NCI-H524 (cell line): ENCODE measurements around the gene SH3GL1.
"Not testable (repeated sequence)": the region's sequence is repeated elsewhere in the genome, so short reads cannot be mapped to it uniquely, and the experiment has no call there.

Source experiments
- DNase-seq, 2 experiments: peaks; one replicate each; lab custom pipeline; 2025; lab: John Stamatoyannopoulos, UW

The SH3GL1 gene

DNA sequence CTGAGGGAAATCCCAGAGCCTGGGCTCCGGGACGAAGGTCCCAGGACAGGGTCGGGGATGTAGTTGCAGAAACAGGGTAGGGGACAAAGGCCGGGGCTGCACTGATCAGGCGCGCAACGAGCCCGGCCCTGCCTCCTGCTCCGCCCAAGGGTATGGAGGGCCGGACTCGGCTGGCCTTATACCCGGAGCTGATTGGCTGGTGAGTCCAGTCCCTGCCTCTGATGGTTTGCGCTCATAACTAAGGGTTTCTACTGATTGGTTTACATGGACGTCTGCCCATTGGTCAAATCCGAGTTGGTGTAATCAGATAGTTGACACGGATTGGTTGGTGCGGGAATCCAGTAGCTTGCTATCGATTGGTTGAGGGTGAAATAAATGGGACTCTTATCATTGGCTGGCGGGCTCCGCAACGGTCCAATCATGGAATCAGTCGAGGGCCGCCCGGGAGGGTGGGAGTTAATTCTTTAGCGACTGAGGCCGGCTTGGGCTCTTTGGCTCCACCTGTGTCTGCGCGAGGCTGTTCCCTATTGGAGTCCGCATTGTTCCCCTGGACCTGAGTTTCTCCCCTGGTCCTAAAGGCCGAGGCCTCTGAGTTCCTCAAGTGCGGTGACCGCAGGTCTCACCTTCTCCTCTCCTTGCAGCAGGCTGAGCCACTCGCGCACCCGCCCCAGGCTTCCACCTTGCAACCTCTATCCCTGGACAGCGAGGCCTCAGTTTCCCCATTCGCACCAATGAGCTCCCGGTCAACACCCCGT lies 57.6 kb downstream of the SH3GL1 start:
- peak; percentile 100 for DNase-seq

DNA sequence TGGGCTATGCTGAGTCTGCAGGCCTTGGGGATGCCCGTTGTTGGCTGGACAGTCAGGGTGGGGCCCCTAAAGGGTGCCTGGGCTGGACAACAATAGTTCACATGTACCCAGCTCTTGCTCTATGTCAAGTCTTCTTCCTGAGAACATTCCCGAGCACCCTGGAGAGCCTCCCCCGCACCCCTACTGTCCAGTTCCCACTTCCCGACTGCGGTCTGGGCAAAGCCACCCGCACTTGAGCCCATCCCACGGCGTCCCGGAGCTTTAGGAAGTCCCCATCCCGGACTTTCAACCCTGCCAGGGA lies 58.1 kb downstream of the SH3GL1 start:
- DNase-seq, result no peak

DNA sequence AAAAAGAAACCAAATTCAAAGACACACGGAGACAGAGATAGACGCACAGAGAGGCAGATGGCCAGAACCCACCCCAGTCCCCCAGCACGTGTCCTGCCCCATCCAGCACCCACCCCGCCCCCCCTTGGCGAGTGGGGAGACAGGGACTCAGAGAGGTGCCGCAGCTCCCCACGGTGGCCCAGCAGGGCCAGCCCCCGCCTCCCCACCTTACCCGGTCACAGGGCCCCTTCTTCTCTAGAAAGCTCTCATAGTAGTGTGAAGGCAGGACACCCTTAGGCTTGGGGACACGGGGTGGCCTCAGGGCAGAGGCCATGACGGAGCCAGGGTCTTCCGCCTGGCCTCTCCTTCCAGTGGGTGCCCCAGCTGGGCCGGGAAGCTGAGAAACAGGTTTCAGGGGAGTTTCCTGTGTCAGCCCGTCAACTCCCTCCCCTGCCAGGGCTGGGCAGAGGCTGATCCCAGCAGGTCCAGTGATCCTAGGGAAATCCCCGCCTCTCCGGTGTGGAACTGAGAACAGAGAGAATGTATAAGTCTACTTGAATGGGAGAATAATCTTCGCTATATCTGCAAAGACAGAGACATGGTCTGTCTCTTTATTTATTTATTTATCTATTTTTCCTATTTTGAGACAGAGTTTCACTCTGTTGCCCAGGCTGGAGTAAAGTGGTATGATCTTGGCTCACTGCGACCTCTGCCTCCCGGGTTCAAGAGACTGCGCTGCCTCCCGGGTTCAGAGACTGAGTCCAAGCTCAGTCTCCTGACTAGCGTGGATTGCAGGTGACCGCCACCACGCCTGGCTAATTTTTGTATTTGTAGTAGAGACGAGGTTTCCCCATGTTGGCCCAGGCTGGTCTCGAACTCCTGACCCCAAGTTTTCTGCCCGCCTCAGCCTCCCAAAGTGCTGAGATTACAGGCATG lies 61.6 kb downstream of the SH3GL1 start, which contains the start of gene STAP2:
STAP2 (minus strand) TSS at position 387 of the 915 bp plus-strand sequence; CDS start at position 313, 74 bp downstream.
- no peak for DNase-seq

DNA sequence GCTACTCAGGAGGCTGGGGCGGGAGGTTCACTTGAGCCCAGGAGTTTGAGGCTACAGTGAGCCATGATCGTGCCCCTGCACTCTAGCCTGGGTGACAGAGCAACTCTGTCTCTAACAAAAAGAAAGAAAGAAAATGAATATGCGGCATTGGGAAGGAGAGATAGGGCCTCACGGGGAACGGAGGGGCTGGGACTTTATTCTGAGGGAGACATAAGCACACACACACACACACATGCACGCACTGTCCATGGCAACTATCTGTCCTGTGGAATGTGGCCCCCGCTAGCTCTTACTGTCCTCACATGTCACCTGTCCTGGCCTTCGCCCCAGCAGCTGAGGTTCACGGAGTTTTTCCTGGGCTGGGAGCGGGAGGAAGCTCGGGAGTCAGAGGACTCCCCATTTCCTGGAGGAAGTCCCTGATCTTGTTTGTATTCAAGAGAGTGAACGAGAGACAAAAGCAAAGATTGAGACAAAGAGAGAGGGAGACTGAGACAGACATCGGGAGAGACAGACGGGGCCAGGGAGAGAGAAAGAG lies 62.4 kb downstream of the SH3GL1 start:
- no peak for DNase-seq

DNA sequence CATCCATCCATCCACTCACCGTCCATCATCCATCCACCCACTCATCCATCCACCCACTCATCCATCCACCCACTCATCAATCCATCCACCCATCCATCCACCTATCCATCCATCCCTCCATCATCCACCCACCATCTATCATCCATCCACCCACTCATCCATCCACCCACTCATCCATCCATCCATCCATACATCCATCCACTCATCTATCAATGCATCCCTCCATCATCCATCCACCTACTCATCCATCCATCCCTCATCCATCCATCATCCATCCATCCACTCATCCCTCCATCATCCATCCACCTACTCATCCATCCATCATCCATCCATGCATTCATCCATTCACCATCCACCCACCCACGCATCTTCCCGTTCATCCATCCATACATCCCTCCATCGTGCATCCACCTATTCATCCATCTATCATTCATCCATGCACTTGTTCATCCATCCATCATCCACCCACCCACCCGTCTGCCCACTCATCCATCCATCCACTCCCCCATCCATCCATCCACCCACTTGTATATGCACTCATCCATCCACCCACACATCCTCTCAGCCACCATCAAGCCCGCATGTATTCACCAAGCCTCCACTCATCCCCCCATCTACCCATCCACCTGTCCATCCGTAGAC lies 65.3 kb downstream of the SH3GL1 start:
- DNase-seq, result no peak

DNA sequence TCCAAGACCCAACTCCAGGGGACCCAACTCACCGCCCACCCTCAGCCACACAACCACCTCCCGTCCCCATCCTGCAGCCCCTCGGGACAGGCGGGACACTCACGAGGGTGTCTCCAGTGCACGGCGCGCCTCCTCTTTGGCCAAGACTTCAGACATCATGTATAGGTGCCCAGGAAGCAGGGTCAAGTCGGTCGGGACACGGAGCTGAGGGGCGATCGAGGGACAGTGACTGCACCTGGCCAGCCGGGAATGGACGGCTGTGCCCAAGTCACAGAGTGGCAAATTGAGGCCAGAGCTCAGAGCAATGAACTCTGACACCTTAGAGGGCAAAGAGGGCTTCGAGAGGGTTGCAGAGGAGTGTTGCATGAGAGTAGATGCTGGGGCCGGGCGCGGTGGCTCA lies 70.5 kb downstream of the SH3GL1 start:
- no peak for DNase-seq

DNA sequence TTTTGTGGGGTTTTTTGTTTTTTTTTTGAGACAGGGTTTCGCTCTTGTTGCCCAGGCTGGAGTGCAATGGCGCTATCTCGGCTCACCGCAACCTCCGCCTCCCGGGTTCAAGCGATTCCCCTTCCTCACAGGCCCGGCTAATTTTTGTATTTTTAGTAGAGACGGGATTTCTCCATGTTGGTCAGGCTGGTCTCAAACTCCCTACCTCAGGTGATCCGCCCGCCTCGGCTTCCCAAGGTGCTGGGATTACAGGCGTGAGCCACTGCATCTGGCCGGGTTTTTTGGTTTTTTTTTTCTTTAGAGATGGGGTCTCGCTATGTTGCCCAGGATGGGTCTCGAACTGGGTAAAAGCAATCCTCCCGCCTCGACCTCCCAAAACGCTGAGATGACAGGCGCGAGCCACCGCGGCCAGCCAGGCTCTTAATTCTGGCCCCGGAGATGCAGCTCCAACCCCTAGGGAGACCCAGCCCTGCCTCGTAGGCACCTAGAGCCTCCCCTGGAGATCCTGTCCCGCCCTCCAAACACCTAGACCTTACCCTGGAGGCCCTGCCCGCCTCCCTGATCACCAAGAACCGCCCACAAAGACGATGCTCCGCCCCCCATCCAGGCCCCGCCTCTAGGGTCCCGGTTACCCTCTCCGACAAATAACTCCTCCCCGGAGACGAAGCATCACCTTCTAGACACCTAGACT lies 71.2 kb downstream of the SH3GL1 start:
- not testable (repeated sequence) for DNase-seq

DNA sequence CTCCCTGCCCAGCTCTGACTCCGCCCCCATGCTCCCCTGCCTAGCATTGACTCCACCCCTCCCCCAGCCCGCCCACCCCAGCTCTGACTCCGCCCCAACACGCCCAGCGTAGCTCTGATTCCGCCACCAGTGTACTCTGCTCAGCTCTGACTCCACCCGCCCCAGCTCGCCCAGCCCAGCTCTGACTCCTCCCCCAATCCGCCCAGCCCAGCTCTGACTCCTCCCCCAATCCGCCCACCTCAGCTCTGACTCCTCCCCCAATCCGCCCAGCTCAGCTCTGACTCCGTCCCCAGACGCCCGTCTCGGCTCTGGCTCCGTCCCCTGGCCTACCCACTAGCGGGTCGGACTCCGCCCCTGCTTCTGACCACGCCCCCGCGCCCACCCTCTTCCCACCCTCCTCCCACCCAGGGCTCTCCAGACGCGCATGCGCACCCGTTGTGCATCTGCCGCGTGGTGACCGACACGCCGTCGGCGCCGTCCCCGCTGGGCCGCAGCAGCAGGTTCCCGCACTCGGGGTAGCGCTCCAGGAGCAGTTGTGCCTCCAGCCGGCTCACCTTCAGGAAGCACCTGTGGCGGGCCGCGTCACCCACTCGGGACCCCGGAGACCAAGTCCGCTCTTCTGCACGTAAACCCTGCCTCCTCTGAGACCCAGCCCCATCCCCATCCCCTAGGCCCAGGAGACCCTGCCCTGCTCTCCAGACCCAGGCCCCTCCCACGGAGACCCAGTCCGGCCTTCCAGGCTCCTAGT lies 71.9 kb downstream of the SH3GL1 start:
- peak; percentile 92 to 98 for DNase-seq

DNA sequence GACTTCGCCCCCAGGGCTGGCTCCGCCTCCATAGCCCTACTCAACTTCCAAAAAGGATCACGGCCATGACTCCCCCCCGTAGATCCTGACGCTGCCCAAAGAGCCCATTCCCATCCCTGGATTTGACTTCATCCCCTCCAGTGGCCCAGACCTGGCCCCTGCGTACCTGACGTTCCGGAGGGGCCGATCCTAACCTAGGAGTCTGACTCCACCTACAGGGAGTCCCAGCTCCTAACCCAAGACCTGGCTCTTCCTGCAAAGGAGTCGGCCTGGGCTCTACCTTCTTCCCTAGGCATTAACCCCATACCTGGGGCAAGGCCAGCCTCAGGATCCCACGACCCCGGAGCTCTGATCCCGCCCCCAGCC lies 72.5 kb downstream of the SH3GL1 start:
- no peak for DNase-seq

DNA sequence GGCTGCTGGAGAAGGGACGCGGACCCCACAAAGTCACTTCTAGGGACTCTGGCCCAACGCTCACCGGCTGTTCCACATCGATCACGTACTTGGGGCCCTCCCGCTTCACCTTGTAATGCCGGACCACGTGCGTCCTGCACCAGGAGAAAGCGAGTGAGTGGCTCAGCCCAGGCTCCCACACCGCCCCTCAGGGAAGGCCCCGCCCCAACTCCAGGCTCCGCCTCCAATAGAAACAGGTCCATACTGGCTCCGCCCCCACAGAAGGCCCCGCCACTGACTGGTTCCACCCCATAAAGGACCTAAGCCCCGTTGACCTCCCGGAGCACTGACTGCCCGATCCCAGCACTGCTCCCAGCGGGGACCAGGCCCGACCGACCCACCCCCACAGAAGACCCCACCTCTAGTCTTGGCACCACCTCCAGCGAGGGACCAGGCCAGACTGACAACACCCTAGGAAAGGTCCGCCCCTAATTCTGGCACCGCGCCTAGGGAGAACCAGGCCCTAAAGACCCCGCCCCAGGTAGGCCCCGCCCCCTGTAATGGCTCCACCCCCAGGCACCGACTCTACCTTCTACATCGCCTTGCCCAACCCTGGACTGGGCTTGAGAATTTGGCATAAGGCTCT lies 73.0 kb downstream of the SH3GL1 start:
- no peak for DNase-seq

DNA sequence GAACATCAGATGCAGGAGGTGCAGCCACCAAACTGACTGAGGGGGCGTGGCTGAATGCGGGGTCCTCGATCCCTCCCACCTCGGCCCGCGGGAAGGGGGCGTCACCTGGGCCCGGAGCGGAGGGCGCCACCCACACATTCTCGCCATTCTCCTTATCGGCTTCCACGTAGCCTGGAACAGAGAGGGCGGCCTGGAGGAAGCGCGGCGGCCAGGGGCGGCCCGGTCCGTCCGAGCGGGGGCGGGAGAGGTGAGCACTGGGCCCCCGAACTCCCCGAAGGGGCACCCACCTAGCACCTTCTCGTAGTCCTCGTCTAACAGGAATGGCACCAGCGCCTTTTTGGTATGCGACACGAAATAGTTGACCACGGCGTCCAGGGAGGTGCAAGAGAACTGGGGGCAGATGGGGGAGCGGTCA lies 73.5 kb downstream of the SH3GL1 start:
- DNase-seq, result no peak

DNA sequence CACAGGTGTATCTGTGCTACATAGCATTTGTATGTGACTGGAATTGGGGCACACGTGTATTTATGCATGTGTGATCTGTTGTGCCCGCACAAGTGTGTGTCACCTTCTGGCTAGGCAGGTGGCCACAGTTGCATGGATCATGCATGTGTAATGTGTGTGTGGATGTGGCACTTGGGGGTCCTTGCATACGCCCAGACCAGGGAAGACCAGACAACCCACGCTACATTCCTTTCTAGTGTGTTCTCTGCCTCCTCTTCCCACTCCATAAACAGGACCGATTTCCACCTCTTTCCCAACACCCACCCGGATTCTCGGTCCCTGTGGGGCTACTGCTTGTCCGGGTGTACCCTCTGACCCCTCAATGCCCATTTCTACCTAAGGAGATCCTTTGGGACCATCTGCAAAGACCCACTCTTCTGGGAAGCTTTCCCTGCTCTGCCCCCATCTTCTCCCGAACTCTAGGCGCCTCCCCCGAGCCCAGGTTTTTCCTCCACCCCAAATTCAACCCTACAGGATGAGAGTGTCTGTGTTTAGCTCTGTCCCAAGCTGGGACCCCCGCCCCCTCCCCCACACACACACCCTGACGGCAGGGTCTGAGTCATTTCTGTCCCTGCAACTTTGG lies 74.0 kb downstream of the SH3GL1 start:
- no peak for DNase-seq

DNA sequence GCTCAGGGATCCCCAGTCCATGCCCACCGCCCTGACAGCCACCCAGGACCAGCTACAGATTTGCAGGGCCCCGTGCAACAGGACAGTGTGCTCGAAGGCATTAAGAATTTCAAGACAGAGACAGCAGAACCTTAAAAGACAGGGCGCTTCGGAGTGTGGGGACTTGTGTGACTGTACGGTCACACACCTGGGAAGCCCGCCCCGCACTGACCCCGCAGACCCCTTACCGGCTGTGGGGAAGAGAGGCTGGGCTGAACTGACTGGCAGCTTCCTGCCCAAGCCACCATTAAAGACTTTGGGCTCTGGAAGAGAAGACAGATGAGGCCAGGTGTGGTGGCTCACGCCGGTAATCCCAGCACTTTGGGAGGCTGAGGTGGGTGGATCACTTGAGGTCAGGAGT lies 76.1 kb downstream of the SH3GL1 start:
- DNase-seq, result no peak

DNA sequence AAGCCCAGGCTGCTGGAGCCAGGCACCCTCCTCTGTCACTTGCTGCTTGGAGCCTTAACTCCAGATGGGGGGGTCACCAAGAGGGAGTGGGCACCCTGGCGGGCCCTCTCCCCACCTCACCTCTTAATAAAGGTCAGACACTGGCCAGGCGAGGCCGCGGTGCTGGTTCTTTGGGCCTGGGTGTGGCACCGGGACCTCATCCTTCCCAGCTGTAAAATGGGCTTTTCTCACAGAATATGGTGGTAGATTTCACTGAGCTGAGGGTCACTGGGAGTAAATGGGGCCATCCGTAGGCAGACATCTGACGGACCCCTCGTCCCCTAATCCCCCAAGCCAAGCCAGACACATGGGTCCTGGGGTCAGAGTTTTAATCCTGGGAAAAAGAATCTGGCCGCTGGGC lies 76.7 kb downstream of the SH3GL1 start:
- no peak for DNase-seq

DNA sequence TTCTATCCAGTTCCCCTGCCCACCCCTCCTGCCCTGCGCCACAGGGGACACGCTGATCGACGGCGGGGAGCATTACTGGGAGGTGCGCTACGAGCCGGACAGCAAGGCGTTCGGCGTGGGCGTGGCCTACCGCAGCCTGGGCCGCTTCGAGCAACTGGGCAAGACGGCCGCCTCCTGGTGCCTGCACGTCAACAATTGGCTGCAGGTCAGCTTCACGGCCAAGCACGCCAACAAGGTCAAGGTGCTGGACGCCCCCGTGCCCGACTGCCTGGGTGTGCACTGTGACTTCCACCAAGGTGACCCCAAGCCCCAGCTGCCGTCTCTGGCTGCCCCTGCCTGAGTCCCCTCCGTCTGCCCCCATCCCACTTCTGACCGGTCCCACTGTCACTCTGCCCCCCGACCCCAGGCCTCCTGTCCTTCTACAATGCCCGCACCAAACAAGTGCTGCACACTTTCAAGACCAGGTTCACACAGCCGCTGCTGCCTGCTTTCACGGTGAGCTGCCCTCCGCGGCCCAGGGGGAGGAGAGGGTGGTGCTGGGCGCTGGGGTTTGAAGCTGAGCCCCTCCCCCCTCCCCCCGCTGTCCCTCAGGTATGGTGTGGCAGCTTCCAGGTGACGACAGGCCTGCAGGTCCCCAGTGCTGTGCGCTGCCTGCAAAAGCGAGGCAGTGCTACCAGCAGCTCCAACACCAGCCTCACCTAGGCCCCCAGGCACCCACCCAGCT lies 77.2 kb downstream of the SH3GL1 start:
- no peak for DNase-seq

DNA sequence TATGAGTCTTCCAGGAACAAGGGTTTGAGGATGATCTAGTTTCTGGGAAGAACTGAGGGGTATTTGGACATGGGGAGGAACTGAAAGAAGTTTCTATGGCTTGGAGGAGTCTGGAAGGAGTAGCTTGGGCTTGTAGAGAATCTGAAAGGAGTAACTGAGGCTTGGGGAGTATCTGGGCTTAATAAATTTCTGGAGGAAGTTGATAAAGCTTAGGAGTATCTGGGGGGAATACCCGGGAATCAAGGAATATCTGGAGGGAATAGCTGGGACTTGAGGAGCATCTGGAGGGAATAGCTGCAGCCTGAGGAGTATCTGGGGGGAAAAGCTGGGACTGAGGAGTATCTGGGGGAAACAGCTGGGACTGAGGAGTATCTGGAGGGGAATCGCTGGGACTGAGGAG lies 79.9 kb downstream of the SH3GL1 start:
- no peak for DNase-seq

DNA sequence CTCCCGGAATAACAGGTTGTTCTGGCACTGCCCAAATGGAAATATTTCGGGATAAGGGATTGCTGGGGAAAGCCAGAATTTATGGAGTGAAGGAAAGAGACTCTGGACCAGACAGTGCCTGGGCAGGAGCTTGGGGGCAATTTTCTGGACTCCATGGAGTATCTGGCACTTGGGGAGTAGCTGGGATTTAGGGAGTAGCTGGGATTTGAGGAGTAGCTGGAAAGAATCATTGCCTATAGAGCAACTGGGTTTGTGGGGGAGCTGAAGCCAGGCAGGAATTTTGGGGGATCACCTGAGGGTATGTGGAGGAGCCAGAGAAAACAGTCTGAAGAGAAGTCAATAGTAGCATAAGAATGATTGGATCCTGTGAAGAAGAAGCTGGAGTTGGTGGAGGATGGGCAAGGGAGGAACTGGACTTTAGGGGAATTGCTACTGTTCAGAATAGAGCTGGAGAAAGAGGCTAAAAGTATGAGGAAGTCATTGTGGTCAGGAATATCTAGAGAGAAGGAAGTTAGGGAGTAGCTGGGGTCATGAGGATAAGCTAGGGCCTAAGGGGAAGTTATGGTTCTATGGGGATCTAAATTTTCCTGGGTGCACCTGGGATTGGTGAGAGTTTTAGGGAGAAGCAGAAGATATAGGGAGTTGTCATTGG lies 81.2 kb downstream of the SH3GL1 start:
- DNase-seq, result no peak

DNA sequence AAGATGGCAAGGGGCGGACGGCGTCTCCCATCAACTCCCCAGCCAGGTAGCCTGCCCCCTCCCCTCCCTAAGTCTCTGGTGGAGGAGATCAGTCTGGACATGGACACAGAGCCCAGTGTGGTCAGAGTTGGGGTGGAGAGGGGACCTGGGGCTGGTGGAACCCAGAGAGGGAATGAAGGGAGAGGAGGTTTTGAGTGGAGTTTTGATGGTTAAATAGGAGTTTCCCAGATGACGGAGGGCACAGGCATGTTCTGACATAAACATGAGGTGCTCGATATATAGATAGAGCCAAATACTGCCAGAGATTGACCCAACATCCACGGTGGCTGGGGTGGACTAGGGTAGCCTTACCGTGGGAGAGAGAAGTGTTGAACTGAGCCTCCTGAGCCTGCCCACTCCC lies 81.9 kb downstream of the SH3GL1 start:
- DNase-seq, result no peak

DNA sequence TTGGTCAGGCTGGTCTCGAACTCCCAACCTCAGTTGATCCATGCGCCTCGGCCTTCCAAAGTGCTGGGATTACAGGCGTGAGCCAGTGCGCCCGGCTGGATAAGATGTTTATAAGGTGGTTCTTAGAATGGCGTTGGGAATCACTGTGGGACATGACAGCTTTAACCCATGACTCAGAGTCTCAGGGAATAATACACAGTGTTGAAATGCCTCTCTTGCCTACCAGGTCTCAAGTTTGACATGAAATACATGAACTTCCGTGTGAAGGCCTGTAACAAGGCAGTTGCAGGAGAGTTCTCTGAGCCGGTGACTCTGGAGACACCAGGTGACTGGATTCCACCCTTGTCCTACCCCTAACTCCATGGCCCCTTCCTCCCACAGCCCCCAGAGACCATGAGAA lies 83.4 kb downstream of the SH3GL1 start:
- no peak for DNase-seq
